ENCODE data around the gene CCNL2. TPM values are rescaled to one million over a fixed set of nuclear protein-coding genes. Genes with fewer than 3 reads are reported as not detected.

The CCNL2 gene
- total RNA-seq, 1 donor from 2014 or later: 261 TPM

- Mint-ChIP-seq H3K4me3 (peak overlapping the region; percentile 72), H3K27me3 (ENCODE audit: low read depth) (peaks cover 20% of the 10 kb centered on the region), H3K36me3 (ENCODE audit: low read depth) (no peaks in the 10 kb centered on the region), H3K9me3 (no peaks in the 10 kb centered on the region), H3K4me1 (peaks cover 37% of the 10 kb centered on the region), H3K27ac (ENCODE audit: unreplicated experiment) (peak overlapping the region; percentile 57)
- DNase-seq (ENCODE audit: low read depth, low spot score): no peak
- TF ChIP-seq, protein P1, sequence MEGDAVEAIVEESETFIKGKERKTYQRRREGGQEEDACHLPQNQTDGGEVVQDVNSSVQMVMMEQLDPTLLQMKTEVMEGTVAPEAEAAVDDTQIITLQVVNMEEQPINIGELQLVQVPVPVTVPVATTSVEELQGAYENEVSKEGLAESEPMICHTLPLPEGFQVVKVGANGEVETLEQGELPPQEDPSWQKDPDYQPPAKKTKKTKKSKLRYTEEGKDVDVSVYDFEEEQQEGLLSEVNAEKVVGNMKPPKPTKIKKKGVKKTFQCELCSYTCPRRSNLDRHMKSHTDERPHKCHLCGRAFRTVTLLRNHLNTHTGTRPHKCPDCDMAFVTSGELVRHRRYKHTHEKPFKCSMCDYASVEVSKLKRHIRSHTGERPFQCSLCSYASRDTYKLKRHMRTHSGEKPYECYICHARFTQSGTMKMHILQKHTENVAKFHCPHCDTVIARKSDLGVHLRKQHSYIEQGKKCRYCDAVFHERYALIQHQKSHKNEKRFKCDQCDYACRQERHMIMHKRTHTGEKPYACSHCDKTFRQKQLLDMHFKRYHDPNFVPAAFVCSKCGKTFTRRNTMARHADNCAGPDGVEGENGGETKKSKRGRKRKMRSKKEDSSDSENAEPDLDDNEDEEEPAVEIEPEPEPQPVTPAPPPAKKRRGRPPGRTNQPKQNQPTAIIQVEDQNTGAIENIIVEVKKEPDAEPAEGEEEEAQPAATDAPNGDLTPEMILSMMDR (conservative IDR thresholded peaks at IDR 0.05): no peak
Measured at GRCh38 chr1:1359664-1360468, 39.3 kb downstream of the CCNL2 start.

DNA sequence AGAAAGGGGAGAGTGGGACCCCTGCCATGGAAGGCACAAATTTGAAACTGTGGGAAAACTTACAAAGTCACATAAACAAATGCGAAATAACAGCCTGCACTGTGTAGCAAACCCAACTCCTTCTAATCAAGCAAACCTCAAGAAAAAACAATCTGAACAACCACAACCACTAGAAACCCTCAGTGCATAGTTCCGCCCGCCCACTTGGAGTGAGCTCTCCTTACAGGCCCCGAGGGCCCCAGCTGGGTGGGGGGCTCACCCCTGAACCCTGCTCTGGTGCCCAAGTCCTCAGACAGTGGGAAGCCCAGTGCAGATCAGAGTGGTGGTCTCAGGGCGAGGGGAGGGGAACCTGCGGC lies 39.8 kb downstream of the CCNL2 start:
- no peaks in the 10 kb centered on the region for H3K9me3 Mint-ChIP-seq
- peak overlapping the region; percentile 72 for H3K4me3 Mint-ChIP-seq
- peaks cover 25% of the 10 kb centered on the region for H3K27me3 Mint-ChIP-seq (ENCODE audit: low read depth)
- no peak overlapping the region for H3K27ac Mint-ChIP-seq (ENCODE audit: unreplicated experiment)
- H3K4me1 Mint-ChIP-seq: peaks cover 37% of the 10 kb centered on the region
- no peaks in the 10 kb centered on the region for H3K36me3 Mint-ChIP-seq (ENCODE audit: low read depth)
- TF ChIP-seq, protein P1 (conservative IDR thresholded peaks at IDR 0.05): no peak
- no peak for DNase-seq (ENCODE audit: low read depth, low spot score)

- Mint-ChIP-seq H3K4me3 (peak within 1 kb of the TSS; percentile 78), H3K4me1 (peaks cover 37% of the 10 kb centered on the region), H3K27ac (ENCODE audit: unreplicated experiment) (peak within 1 kb of the TSS; percentile 50), H3K9me3 (no peaks in the 10 kb centered on the region), H3K36me3 (ENCODE audit: low read depth) (no peaks in the 10 kb centered on the region), H3K27me3 (ENCODE audit: low read depth) (peaks cover 31% of the 10 kb centered on the region)
- no peak for DNase-seq (ENCODE audit: low read depth, low spot score)
- TF ChIP-seq, protein P1 (conservative IDR thresholded peaks at IDR 0.05): no peak
Measured at GRCh38 chr1:1358433-1359271, 40.5 kb downstream of the CCNL2 start, which contains the start of gene MXRA8. MXRA8 (minus strand) TSS chr1:1358555; CDS start chr1:1358504, 51 bp downstream.

DNA sequence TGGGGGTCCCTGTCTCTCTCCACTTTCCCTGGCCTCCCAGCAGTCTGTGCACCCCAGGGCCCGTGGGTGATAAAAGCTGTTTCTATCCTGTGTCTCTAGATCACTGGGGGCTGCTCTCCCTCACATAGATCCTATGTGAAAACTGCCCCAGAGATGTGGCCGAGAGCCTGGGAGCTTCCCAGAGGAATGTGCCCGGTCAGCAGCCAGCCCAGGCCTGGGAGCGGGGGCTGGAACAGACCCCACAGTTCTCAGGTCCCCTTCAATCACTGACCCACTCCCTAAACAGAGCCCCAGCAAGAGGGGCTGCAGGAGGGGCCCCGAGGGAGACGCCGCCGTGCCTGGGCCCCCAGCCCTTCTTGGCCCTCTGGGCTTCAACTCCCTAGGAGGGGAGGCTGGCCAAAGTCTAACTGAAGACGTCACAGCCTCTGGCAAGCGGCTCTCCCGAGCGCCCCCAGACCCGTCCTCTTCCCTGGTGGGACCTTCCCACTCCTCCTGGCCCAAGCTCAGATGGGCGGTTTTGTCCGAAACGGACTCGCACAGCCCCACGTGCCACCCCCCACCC lies 41.2 kb downstream of the CCNL2 start:
- peaks cover 37% of the 10 kb centered on the region for H3K4me1 Mint-ChIP-seq
- no peak for DNase-seq (ENCODE audit: low read depth, low spot score)
- TF ChIP-seq, protein P1 (conservative IDR thresholded peaks at IDR 0.05): no peak

DNA sequence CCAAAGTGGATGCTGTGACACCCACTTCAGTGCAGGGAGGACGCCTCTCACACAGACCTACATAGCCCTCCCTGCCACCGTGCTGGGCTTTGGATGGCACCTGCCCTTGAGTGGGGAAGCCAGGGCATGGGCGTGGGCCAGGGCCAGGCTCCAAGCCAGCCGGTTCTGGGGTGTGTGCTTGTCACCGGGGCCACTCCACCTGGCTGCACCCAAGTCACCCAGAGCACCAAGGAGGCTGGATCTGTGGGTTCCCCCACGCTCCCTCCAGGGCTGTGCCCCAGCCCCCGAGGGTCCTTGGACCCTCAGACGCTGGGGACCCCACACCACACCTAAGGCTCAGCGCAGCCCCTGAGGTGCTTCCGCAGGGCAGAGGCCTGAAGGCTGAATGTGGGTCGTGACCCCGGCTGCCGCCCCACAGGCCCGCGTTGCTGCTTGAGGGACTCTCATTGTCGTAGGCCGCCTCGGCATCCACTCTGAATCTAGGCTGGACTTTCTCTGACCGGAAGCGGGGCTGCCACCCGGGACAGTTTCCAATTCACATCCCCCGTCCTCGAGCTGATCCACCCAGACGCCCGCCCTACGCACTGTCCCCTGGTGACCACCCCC lies 42.2 kb downstream of the CCNL2 start:
- H3K27ac Mint-ChIP-seq (ENCODE audit: unreplicated experiment): no peak overlapping the region
- peak overlapping the region; percentile 78 for H3K4me3 Mint-ChIP-seq
- H3K9me3 Mint-ChIP-seq: no peaks in the 10 kb centered on the region
- H3K27me3 Mint-ChIP-seq (ENCODE audit: low read depth): peaks cover 45% of the 10 kb centered on the region
- peaks cover 40% of the 10 kb centered on the region for H3K4me1 Mint-ChIP-seq
- DNase-seq (ENCODE audit: low read depth, low spot score): no peak
- no peaks in the 10 kb centered on the region for H3K36me3 Mint-ChIP-seq (ENCODE audit: low read depth)
- TF ChIP-seq, protein P1 (conservative IDR thresholded peaks at IDR 0.05): no peak

More for the DNA sequence above, 41.2 kb downstream of the CCNL2 start:
- H3K27me3 Mint-ChIP-seq (ENCODE audit: low read depth): peaks cover 38% of the 10 kb centered on the region
- peak overlapping the region; percentile 78 for H3K4me3 Mint-ChIP-seq
- H3K9me3 Mint-ChIP-seq: no peaks in the 10 kb centered on the region
- H3K27ac Mint-ChIP-seq (ENCODE audit: unreplicated experiment): peak overlapping the region; percentile 50
- H3K36me3 Mint-ChIP-seq (ENCODE audit: low read depth): no peaks in the 10 kb centered on the region

Measured in neural crest cell (in vitro differentiated cells).